ENCODE measurements around the gene AKAP8L.

The AKAP8L gene

GRCh38 chr19:15438577-15438976 lies 19.8 kb upstream of the AKAP8L start:
- Histone ChIP-seq H3K4me3 (ENCODE audit: low read length) (no peak overlapping the region), H3K4me1 (ENCODE audit: control insufficient read depth, insufficient read depth, low read length) (peaks cover 16% of the 10 kb centered on the region), H3K9me3 (ENCODE audit: control insufficient read depth, low read length) (no peaks in the 10 kb centered on the region), H3K36me3 (ENCODE audit: control insufficient read depth, insufficient read depth, low read length, severe bottlenecking) (no peaks in the 10 kb centered on the region), H3K27me3 (replicated peaks; ENCODE audit: control insufficient read depth, insufficient read depth, low read length) (no peaks in the 10 kb centered on the region), H3K9ac (ENCODE audit: low read length) (peak overlapping the region; percentile 45)
- no peak for DNase-seq (ENCODE audit: low read depth)

DNA sequence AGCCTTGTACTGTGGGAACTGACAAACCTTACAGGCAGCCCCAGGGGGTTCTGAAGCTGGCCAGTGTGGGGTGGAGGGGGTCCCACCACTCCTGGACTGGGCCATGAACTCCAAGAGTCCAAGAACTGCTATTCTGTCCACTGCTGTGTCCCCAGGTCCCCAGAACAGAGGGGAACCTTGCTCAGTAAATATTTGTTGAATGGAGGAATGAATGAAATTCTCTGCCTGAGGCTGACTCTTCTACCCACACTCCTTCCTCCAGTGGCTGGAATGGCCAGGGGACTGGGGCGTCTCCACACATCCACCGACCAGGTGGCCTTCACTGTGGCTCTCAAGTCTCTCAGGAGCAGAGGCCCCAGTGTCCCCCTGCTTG lies 19.3 kb upstream of the AKAP8L start:
- Histone ChIP-seq H3K4me3 (ENCODE audit: low read length) (no peak overlapping the region), H3K4me1 (ENCODE audit: control insufficient read depth, insufficient read depth, low read length) (peaks cover 19% of the 10 kb centered on the region), H3K27me3 (replicated peaks; ENCODE audit: control insufficient read depth, insufficient read depth, low read length) (no peaks in the 10 kb centered on the region)

DNA sequence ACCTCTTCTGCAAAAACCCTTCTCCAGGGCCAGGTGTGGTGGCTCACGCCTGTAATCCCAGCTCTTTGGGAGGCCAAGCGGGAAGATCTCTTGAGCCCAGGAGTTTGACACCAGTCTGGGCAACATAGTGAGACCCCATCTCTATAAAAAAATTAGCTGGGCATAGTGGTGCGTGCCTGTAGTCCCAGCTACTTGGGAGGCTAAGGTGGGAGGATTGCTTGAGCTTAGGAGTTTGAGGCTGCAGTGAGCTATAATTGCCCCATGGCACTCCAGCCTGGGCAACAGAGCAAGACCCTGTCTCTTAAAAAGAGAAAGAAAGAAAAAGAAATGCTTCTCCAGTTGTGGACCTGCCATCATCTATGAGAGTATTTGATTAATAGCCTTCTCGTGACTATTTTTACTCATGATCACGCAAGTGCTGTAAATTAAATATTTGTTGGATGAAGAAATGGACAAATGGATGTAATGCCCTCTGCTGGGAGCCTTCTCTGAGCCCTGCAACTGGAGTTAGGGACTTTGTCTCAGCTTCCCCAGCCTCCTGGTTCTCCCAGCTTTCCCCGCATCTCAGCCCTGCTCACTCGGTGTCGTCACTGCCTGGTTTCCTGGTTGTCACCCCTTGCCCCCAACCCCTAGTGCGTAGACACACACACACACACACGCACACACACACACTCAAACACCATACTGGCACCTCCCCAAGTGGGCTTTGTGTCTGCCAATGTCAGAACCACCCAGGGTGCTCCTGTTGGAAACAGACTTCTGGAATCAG lies 18.8 kb upstream of the AKAP8L start:
- no peaks in the 10 kb centered on the region for H3K9me3 ChIP-seq (ENCODE audit: control insufficient read depth, low read length)
- H3K4me1 ChIP-seq (ENCODE audit: control insufficient read depth, insufficient read depth, low read length) = peaks cover 19% of the 10 kb centered on the region
- no peaks in the 10 kb centered on the region for H3K27me3 ChIP-seq (replicated peaks; ENCODE audit: control insufficient read depth, insufficient read depth, low read length)
- H3K4me3 ChIP-seq (ENCODE audit: low read length) = no peak overlapping the region
- H3K9ac ChIP-seq (ENCODE audit: low read length) = peak overlapping the region; percentile 45
- DNase-seq (ENCODE audit: low read depth) = peak; percentile 26
- no peaks in the 10 kb centered on the region for H3K36me3 ChIP-seq (ENCODE audit: control insufficient read depth, insufficient read depth, low read length, severe bottlenecking)

More for the DNA sequence above, 19.3 kb upstream of the AKAP8L start:
- no peak for DNase-seq (ENCODE audit: low read depth)
- Histone ChIP-seq H3K9ac (ENCODE audit: low read length) (peak overlapping the region; percentile 45), H3K9me3 (ENCODE audit: control insufficient read depth, low read length) (no peaks in the 10 kb centered on the region), H3K36me3 (ENCODE audit: control insufficient read depth, insufficient read depth, low read length, severe bottlenecking) (no peaks in the 10 kb centered on the region)

DNA sequence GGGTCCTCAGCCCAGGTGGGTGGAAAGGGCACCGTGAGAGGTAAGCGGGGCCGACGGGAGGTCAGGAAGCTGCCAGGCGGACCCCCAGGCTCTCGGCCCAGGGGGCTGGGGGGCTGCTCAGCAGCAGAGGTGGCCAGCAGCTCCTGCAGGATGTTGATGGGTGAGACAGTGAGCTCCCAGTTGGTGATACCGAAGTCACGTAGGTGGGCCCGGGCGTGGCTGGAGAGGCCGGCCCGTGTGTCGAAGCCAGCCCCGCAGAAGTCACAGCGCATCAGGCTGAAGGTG lies 18.0 kb upstream of the AKAP8L start:
- H3K36me3 ChIP-seq (ENCODE audit: control insufficient read depth, insufficient read depth, low read length, severe bottlenecking) = no peaks in the 10 kb centered on the region
- no peak overlapping the region for H3K9ac ChIP-seq (ENCODE audit: low read length)
- no peaks in the 10 kb centered on the region for H3K27me3 ChIP-seq (replicated peaks; ENCODE audit: control insufficient read depth, insufficient read depth, low read length)
- H3K4me3 ChIP-seq (ENCODE audit: low read length) = no peak overlapping the region
- peaks cover 19% of the 10 kb centered on the region for H3K4me1 ChIP-seq (ENCODE audit: control insufficient read depth, insufficient read depth, low read length)
- no peak for DNase-seq (ENCODE audit: low read depth)
- H3K9me3 ChIP-seq (ENCODE audit: control insufficient read depth, low read length) = no peaks in the 10 kb centered on the region

DNA sequence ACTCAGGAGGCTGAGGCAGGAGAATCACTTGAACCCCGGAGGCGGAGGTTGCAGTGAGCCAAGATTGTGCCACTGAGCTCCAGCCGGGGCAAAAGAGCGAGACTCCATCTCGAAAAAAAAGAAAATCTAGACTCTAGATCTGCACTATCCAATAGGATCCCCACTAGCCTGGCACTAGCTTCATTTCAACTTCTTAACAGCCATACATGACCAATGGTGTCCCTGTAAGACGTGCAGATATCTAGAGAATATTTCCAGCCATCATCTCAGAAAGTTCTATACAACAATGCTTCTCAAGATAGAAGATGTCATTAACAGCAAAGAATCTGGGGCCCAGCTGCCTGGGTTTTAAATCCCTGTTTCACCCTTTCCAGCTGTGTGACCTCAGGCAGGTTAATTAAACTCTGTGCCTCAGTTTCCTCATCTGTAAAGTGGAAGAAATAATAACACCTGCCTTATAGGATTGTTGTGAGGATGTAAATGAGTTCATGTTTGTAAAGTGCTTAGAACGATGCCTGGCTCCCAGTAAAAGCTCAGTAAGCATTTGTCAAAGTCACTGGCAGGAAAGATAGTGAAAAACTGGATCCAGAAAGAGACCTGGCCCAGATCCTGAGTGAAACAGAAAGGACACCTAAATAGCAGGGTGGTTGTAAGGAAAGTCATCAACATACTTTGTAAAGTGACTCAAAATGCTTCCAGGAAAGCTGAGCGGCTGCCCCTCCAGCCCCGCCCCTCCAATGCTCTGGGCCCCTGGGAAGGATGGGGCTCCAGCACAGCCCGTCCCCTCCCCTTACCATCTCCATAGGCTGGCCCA lies 17.4 kb upstream of the AKAP8L start:
- no peaks in the 10 kb centered on the region for H3K36me3 ChIP-seq (ENCODE audit: control insufficient read depth, insufficient read depth, low read length, severe bottlenecking)
- no peak overlapping the region for H3K9ac ChIP-seq (ENCODE audit: low read length)
- H3K27me3 ChIP-seq (replicated peaks; ENCODE audit: control insufficient read depth, insufficient read depth, low read length) = no peaks in the 10 kb centered on the region
- DNase-seq (ENCODE audit: low read depth) = no peak
- no peak overlapping the region for H3K4me3 ChIP-seq (ENCODE audit: low read length)
- no peaks in the 10 kb centered on the region for H3K9me3 ChIP-seq (ENCODE audit: control insufficient read depth, low read length)
- H3K4me1 ChIP-seq (ENCODE audit: control insufficient read depth, insufficient read depth, low read length) = peaks cover 24% of the 10 kb centered on the region

GRCh38 chr19:15433519-15434069 lies 14.8 kb upstream of the AKAP8L start:
- H3K9me3 ChIP-seq (ENCODE audit: control insufficient read depth, low read length) = no peaks in the 10 kb centered on the region
- H3K27me3 ChIP-seq (replicated peaks; ENCODE audit: control insufficient read depth, insufficient read depth, low read length) = no peaks in the 10 kb centered on the region
- DNase-seq (ENCODE audit: low read depth) = no peak
- peak overlapping the region; percentile 89 for H3K4me3 ChIP-seq (ENCODE audit: low read length)
- H3K4me1 ChIP-seq (ENCODE audit: control insufficient read depth, insufficient read depth, low read length) = peaks cover 39% of the 10 kb centered on the region
- H3K36me3 ChIP-seq (ENCODE audit: control insufficient read depth, insufficient read depth, low read length, severe bottlenecking) = peaks cover 6% of the 10 kb centered on the region
- H3K9ac ChIP-seq (ENCODE audit: low read length) = peak overlapping the region; percentile 94

DNA sequence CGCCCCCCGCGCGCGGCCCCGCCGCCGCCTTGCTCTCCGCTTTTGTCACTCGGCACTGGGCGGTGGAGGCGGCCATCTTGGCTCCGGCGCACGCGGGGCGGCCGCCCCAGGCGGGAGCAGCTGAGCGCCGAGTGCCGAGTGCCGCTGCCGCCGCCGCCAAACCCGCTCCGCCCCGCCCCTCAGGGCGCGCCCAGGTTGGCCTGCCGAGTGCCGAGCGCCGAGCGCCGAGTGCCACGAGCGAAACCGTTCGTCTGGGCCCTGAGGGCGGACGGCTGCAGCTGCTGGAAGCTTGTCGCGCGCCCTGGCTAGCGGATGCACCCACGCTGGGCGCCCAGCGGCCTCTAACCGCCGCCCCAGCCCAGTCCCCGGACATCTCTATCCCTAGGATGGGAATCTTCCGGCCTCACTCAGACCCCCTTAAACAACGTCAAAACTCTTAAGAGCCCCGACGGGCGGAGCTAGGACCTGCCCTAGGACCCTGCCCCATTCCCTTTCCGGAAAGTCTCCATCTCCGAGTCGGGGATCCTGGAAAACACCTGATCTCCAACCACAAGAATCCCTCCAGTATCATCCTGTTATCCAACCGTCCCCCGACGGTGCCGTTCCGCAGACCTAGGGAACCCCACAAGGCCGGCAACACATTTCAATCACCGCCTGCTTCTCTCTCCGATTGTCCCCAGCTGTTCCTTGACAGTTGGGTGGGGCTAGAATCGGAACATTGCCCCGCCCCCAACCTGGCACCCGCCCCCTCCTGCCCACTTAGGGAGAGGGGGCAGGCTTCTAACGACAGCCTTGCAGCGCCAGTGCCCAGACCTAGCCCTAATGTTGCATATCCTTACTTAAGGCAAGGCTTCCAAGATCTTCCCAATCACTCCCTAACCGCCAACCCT lies 14.1 kb upstream of the AKAP8L start:
- Histone ChIP-seq H3K9me3 (ENCODE audit: control insufficient read depth, low read length) (no peaks in the 10 kb centered on the region), H3K36me3 (ENCODE audit: control insufficient read depth, insufficient read depth, low read length, severe bottlenecking) (peaks cover 7% of the 10 kb centered on the region), H3K4me3 (ENCODE audit: low read length) (peak overlapping the region; percentile 89), H3K9ac (ENCODE audit: low read length) (peak overlapping the region; percentile 94), H3K4me1 (ENCODE audit: control insufficient read depth, insufficient read depth, low read length) (peaks cover 33% of the 10 kb centered on the region), H3K27me3 (replicated peaks; ENCODE audit: control insufficient read depth, insufficient read depth, low read length) (no peaks in the 10 kb centered on the region)
- DNase-seq (ENCODE audit: low read depth) = peak; percentile 98

DNA sequence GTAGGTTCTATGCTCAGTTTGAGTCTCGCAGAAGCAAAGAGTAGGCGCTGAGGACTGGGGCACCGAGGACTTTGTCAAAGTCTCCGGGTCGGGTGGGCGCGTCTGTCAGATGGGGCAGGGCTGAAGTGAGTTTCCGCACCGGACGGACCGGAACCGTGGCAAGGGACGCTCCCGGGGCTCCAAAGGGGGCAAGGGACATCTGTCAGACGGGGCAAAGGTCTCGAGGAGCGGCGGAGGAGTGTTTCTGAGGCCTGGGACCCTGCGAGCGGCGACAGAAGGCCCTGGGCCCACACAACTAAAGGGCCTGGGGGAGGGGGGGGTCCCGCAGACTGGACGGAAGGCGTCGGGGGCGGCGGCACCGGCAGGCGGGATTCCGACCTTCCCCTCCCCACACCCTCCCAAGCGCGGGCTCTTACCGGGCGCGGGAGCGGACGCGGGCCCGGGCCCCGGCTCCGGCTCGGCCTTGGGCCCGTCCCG lies 13.3 kb upstream of the AKAP8L start:
- no peaks in the 10 kb centered on the region for H3K27me3 ChIP-seq (replicated peaks; ENCODE audit: control insufficient read depth, insufficient read depth, low read length)
- H3K4me1 ChIP-seq (ENCODE audit: control insufficient read depth, insufficient read depth, low read length) = peaks cover 25% of the 10 kb centered on the region
- peak; percentile 49 for DNase-seq (ENCODE audit: low read depth)

GRCh38 chr19:15431396-15432017 lies 12.7 kb upstream of the AKAP8L start:
- DNase-seq (ENCODE audit: low read depth) = no peak
- Histone ChIP-seq H3K9ac (ENCODE audit: low read length) (peak overlapping the region; percentile 95), H3K36me3 (ENCODE audit: control insufficient read depth, insufficient read depth, low read length, severe bottlenecking) (peaks cover 21% of the 10 kb centered on the region), H3K27me3 (replicated peaks; ENCODE audit: control insufficient read depth, insufficient read depth, low read length) (no peaks in the 10 kb centered on the region), H3K4me3 (ENCODE audit: low read length) (peak overlapping the region; percentile 94), H3K4me1 (ENCODE audit: control insufficient read depth, insufficient read depth, low read length) (peaks cover 24% of the 10 kb centered on the region), H3K9me3 (ENCODE audit: control insufficient read depth, low read length) (no peaks in the 10 kb centered on the region)

More for the DNA sequence above, 13.3 kb upstream of the AKAP8L start:
- peak overlapping the region; percentile 94 for H3K4me3 ChIP-seq (ENCODE audit: low read length)
- H3K9ac ChIP-seq (ENCODE audit: low read length) = peak overlapping the region; percentile 95
- H3K9me3 ChIP-seq (ENCODE audit: control insufficient read depth, low read length) = no peaks in the 10 kb centered on the region
- peaks cover 16% of the 10 kb centered on the region for H3K36me3 ChIP-seq (ENCODE audit: control insufficient read depth, insufficient read depth, low read length, severe bottlenecking)

- H3K9me3 ChIP-seq (ENCODE audit: control insufficient read depth, low read length) = no peaks in the 10 kb centered on the region
- H3K36me3 ChIP-seq (ENCODE audit: control insufficient read depth, insufficient read depth, low read length, severe bottlenecking) = peaks cover 28% of the 10 kb centered on the region
- peak overlapping the region; percentile 95 for H3K9ac ChIP-seq (ENCODE audit: low read length)
- H3K4me3 ChIP-seq (ENCODE audit: low read length) = peak overlapping the region; percentile 94
- peaks cover 24% of the 10 kb centered on the region for H3K4me1 ChIP-seq (ENCODE audit: control insufficient read depth, insufficient read depth, low read length)
- no peaks in the 10 kb centered on the region for H3K27me3 ChIP-seq (replicated peaks; ENCODE audit: control insufficient read depth, insufficient read depth, low read length)
- DNase-seq (ENCODE audit: low read depth) = no peak
Measured at GRCh38 chr19:15430526-15431120, 11.8 kb upstream of the AKAP8L start.
